GM23338 (cell line): ENCODE results near the gene COPZ1. TPM values are rescaled to one million over a fixed set of nuclear protein-coding genes. Genes with fewer than 3 reads are reported as not detected.

Experiments used
- ATAC-seq: fragments of 200-7000 bp; cut with Tn5 transposase; 3 replicates; pipeline ENCODE4 v1.9.1; 2020
- DNase-seq: peaks from one replicate; pipeline ENCODE4 v3.0.0-alpha.2; 2015; ENCODE audit warnings: low spot score
- H2AFZ ChIP-seq: fragments of 200-600 bp; sonication (generic); 2 replicates; pipeline ENCODE4 v1.8.0; 2016; ENCODE audit warnings: antibody characterized with exemption, mild to moderate bottlenecking, moderate library complexity
- H3F3A ChIP-seq: fragments of 200-600 bp; sonication (generic); replicated peaks from 2 replicates; pipeline ENCODE4 v1.8.0; 2017; ENCODE audit warnings: antibody characterized with exemption, mixed run types, low read depth
- H3K27ac ChIP-seq: fragments of 200-600 bp; sonication (generic); 2 replicates; pipeline ENCODE4 v1.6.1; 2016; ENCODE audit warnings: low read depth
- H3K27me3 ChIP-seq: fragments of 200-600 bp; sonication (generic); 2 replicates; pipeline ENCODE4 v1.8.0; 2016; ENCODE audit warnings: mild to moderate bottlenecking, mixed run types, moderate library complexity; ENCODE audit not compliant: insufficient read depth
- H3K36me3 ChIP-seq: fragments of 200-600 bp; sonication (generic); 2 replicates; pipeline ENCODE4 v1.8.0; 2016; ENCODE audit warnings: mild to moderate bottlenecking; ENCODE audit not compliant: insufficient read depth
- H3K4me1 ChIP-seq: fragments of 200-600 bp; sonication (generic); 2 replicates; pipeline ENCODE4 v1.8.0; 2016; ENCODE audit warnings: mild to moderate bottlenecking, moderate library complexity; ENCODE audit not compliant: insufficient read depth
- H3K4me2 ChIP-seq: fragments of 200-600 bp; sonication (generic); 2 replicates; pipeline ENCODE4 v1.7.1; 2017; ENCODE audit warnings: mixed run types
- H3K4me3 ChIP-seq: fragments of 200-600 bp; sonication (generic); 2 replicates; pipeline ENCODE4 v1.6.1; 2016; ENCODE audit warnings: mixed run types
- H3K79me2 ChIP-seq: fragments of 200-600 bp; sonication (generic); replicated peaks from 2 replicates; pipeline ENCODE4 v1.8.0; 2017; ENCODE audit warnings: mild to moderate bottlenecking; ENCODE audit not compliant: insufficient read depth
- H3K9me2 ChIP-seq: fragments of 200-600 bp; sonication (generic); 2 replicates; pipeline ENCODE4 v1.8.0; 2017; ENCODE audit not compliant: insufficient read depth
- H4K20me1 ChIP-seq: fragments of 200-600 bp; sonication (generic); replicated peaks from 2 replicates; pipeline ENCODE4 v1.8.0; 2017; ENCODE audit warnings: mild to moderate bottlenecking; ENCODE audit not compliant: insufficient read depth
- H3K27ac Mint-ChIP-seq: 2 replicates; pipeline ENCODE4 v1.8.0; 2020; ENCODE audit warnings: inconsistent platforms, mild to moderate bottlenecking, moderate library complexity, mixed read lengths
- H3K27me3 Mint-ChIP-seq: 3 replicates; pipeline ENCODE4 v1.8.0; 2022; ENCODE audit warnings: low read depth, mild to moderate bottlenecking, moderate library complexity, mixed read lengths, inconsistent platforms; ENCODE audit not compliant: insufficient read depth, poor library complexity
- H3K36me3 Mint-ChIP-seq: 3 replicates; pipeline ENCODE4 v1.8.0; 2021; ENCODE audit warnings: low read depth, mild to moderate bottlenecking, inconsistent platforms, moderate library complexity, mixed read lengths
- H3K4me1 Mint-ChIP-seq: 3 replicates; pipeline ENCODE4 v1.8.0; 2020; ENCODE audit warnings: mild to moderate bottlenecking, inconsistent platforms, mixed read lengths
- H3K4me3 Mint-ChIP-seq: 3 replicates; pipeline ENCODE4 v1.8.0; 2021; ENCODE audit warnings: moderate library complexity, mild to moderate bottlenecking, inconsistent platforms, mixed read lengths
- H3K9me3 Mint-ChIP-seq: 3 replicates; pipeline ENCODE4 v1.8.0; 2020; ENCODE audit warnings: moderate library complexity, mild to moderate bottlenecking, inconsistent platforms, mixed read lengths
- polyA plus RNA-seq: library from polyadenylated mRNA; unstranded; fragments of >200 nt; fragmentation: Nextera tagmentation; extraction: Ambion mirVana; gene quantifications from 2 replicates; pipeline ENCODE4 v1.2.1, GENCODE V29; 2016
- total RNA-seq: library from RNA; depleted of rRNA; stranded (reverse); fragments of >200 nt; shearing (Covaris generic); gene quantifications from 2 replicates; pipeline ENCODE4 v1.2.3, GENCODE V29; 2014
- TF ChIP-seq, protein P1 (sequence below), 2 experiments: fragments of 200-600 bp in 1 of 2; sonication (generic) in 1 of 2; conservative IDR thresholded peaks; 2 replicates each; pipeline versions ENCODE4 v1.5.1 to v1.6.1; 2016 to 2017; ENCODE audit warnings: antibody characterized with exemption in 2 of 2, low read depth in 2 of 2, mild to moderate bottlenecking in 2 of 2, moderate library complexity in 1 of 2
- TF ChIP-seq, protein P2 (sequence below): fragments of 250-450 bp; sonication (Bioruptor Pico); IDR thresholded peaks from 2 replicates; pipeline ENCODE4 v1.5.0; 2020; ENCODE audit warnings: mild to moderate bottlenecking, moderate library complexity

COPZ1 gene
- total and polyA plus RNA-seq, 2 experiments from 2014 or later: 79.9 to 91.2 TPM

DNA sequence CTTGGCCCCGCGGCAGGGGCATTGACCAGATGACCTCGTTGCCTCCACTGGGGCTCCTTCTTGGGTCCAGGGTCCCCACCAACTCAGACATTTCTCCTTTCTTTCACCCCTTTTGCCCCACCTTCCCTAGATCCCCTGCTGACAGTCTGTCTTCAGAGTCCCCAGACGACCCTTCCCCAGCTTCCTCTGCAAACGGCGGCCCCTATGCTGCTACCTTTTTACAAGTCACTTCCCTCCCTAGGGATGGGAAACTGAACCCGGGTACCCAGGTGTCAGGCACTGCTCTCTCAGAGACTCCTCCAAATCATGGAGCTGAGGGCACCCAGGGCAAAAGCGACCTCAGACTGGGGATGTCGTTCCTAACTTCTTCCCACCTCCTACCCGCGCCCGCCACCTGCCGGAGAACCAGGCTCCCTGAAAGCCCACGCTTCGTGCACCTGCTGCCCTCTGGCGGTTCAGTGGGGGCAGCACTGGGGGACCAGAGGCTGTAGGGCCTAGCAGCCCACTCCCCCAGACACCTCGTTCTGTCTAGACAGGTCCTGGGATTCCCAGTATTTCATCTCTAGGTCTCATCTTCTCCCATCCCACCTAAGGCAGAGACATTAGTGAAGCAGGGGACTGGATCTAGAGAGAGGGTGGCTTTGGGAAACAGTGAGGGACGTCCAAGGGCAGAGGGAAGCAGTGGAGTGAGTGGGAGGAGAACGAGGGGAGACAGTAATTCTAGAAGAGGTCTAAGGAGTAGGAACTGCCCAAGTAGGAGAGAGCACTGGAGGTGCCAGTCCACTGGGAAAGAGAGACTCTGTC, 54.7 kb downstream of the COPZ1 start:
- ATAC-seq (peak; percentile 90), DNase-seq (peak; percentile 97)
- Histone ChIP-seq H3K4me1 (peaks cover 18% of the 10 kb centered on the region), H3K9me2 (no peaks in the 10 kb centered on the region), H4K20me1 (no peaks in the 10 kb centered on the region; the same call in none of the 2 replicates), H3K36me3 (peaks cover 5% of the 10 kb centered on the region; the same call in 1 of the 2 replicates), H3K27me3 (peaks cover 17% of the 10 kb centered on the region; the same call in 1 of the 2 replicates), H3K4me3 (peak overlapping the region; percentile 60), H3K4me2 (peak overlapping the region; percentile 97), H3K27ac (no peak overlapping the region), H2AFZ (peak overlapping the region; percentile 63; the same call in 1 of the 2 replicates), H3K79me2 (no peaks in the 10 kb centered on the region), H3F3A (peaks cover 2% of the 10 kb centered on the region; the same call in 1 of the 2 replicates)
- peaks cover 27% of the 10 kb centered on the region for H3K4me1 Mint-ChIP-seq
- H3K36me3 Mint-ChIP-seq: peaks cover 19% of the 10 kb centered on the region
- no peaks in the 10 kb centered on the region for H3K9me3 Mint-ChIP-seq
- TF ChIP-seq, protein P1, sequence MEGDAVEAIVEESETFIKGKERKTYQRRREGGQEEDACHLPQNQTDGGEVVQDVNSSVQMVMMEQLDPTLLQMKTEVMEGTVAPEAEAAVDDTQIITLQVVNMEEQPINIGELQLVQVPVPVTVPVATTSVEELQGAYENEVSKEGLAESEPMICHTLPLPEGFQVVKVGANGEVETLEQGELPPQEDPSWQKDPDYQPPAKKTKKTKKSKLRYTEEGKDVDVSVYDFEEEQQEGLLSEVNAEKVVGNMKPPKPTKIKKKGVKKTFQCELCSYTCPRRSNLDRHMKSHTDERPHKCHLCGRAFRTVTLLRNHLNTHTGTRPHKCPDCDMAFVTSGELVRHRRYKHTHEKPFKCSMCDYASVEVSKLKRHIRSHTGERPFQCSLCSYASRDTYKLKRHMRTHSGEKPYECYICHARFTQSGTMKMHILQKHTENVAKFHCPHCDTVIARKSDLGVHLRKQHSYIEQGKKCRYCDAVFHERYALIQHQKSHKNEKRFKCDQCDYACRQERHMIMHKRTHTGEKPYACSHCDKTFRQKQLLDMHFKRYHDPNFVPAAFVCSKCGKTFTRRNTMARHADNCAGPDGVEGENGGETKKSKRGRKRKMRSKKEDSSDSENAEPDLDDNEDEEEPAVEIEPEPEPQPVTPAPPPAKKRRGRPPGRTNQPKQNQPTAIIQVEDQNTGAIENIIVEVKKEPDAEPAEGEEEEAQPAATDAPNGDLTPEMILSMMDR (conservative IDR thresholded peaks at IDR 0.05; ENCODE audit: low read depth in 2 of 2): peak; percentile 100
- TF ChIP-seq, protein P2, sequence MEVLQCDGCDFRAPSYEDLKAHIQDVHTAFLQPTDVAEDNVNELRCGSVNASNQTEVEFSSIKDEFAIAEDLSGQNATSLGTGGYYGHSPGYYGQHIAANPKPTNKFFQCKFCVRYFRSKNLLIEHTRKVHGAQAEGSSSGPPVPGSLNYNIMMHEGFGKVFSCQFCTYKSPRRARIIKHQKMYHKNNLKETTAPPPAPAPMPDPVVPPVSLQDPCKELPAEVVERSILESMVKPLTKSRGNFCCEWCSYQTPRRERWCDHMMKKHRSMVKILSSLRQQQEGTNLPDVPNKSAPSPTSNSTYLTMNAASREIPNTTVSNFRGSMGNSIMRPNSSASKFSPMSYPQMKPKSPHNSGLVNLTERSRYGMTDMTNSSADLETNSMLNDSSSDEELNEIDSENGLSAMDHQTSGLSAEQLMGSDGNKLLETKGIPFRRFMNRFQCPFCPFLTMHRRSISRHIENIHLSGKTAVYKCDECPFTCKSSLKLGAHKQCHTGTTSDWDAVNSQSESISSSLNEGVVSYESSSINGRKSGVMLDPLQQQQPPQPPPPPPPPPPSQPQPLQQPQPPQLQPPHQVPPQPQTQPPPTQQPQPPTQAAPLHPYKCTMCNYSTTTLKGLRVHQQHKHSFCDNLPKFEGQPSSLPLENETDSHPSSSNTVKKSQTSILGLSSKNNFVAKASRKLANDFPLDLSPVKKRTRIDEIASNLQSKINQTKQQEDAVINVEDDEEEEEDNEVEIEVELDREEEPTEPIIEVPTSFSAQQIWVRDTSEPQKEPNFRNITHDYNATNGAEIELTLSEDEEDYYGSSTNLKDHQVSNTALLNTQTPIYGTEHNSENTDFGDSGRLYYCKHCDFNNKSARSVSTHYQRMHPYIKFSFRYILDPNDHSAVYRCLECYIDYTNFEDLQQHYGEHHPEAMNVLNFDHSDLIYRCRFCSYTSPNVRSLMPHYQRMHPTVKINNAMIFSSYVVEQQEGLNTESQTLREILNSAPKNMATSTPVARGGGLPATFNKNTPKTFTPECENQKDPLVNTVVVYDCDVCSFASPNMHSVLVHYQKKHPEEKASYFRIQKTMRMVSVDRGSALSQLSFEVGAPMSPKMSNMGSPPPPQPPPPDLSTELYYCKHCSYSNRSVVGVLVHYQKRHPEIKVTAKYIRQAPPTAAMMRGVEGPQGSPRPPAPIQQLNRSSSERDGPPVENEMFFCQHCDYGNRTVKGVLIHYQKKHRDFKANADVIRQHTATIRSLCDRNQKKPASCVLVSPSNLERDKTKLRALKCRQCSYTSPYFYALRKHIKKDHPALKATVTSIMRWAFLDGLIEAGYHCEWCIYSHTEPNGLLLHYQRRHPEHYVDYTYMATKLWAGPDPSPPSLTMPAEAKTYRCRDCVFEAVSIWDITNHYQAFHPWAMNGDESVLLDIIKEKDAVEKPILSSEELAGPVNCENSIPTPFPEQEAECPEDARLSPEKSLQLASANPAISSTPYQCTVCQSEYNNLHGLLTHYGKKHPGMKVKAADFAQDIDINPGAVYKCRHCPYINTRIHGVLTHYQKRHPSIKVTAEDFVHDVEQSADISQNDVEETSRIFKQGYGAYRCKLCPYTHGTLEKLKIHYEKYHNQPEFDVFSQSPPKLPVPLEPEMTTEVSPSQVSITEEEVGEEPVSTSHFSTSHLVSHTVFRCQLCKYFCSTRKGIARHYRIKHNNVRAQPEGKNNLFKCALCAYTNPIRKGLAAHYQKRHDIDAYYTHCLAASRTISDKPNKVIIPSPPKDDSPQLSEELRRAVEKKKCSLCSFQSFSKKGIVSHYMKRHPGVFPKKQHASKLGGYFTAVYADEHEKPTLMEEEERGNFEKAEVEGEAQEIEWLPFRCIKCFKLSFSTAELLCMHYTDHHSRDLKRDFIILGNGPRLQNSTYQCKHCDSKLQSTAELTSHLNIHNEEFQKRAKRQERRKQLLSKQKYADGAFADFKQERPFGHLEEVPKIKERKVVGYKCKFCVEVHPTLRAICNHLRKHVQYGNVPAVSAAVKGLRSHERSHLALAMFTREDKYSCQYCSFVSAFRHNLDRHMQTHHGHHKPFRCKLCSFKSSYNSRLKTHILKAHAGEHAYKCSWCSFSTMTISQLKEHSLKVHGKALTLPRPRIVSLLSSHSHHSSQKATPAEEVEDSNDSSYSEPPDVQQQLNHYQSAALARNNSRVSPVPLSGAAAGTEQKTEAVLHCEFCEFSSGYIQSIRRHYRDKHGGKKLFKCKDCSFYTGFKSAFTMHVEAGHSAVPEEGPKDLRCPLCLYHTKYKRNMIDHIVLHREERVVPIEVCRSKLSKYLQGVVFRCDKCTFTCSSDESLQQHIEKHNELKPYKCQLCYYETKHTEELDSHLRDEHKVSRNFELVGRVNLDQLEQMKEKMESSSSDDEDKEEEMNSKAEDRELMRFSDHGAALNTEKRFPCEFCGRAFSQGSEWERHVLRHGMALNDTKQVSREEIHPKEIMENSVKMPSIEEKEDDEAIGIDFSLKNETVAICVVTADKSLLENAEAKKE: no peak; the same call in 1 of the 2 replicates
- H3K27ac Mint-ChIP-seq: no peak overlapping the region
- H3K27me3 Mint-ChIP-seq: peaks cover 25% of the 10 kb centered on the region
- H3K4me3 Mint-ChIP-seq: peak overlapping the region; percentile 73
